ENCODE measurements around the gene GFRA4.
A peak's percentile ranks its signal among the peaks of the same experiment; 100 is the strongest.

GFRA4 gene

GRCh38 chr20:3670945-3671344 lies 7.7 kb upstream of the GFRA4 start:
- peaks cover 5% of the 10 kb centered on the region for H3K27me3 ChIP-seq (ENCODE audit: low read depth, low read length)
- H3K4me3 ChIP-seq (ENCODE audit: low read depth in 1 of 2, low read length in 2 of 2): no peak overlapping the region
- no peaks in the 10 kb centered on the region for H3K9me3 ChIP-seq (ENCODE audit: control insufficient read depth in 1 of 2, low read length in 2 of 2)
- peaks cover 0 to 10% of the 10 kb centered on the region in 2 donors for H3K4me1 ChIP-seq (ENCODE audit: control insufficient read depth in 1 of 2, insufficient read depth in 2 of 2, low read length in 2 of 2)
- no peak overlapping the region for H3K27ac ChIP-seq (ENCODE audit: low read length)
- H3K36me3 ChIP-seq (ENCODE audit: control insufficient read depth in 1 of 2, insufficient read depth in 2 of 2, low read length in 2 of 2): peaks cover 0 to 28% of the 10 kb centered on the region in 2 donors

- H3K9me3 ChIP-seq (ENCODE audit: control insufficient read depth in 1 of 2, low read length in 2 of 2): no peaks in the 10 kb centered on the region
- peaks cover 0 to 10% of the 10 kb centered on the region in 2 donors for H3K4me1 ChIP-seq (ENCODE audit: control insufficient read depth in 1 of 2, insufficient read depth in 2 of 2, low read length in 2 of 2)
- peaks cover 0 to 28% of the 10 kb centered on the region in 2 donors for H3K36me3 ChIP-seq (ENCODE audit: control insufficient read depth in 1 of 2, insufficient read depth in 2 of 2, low read length in 2 of 2)
- peaks cover 5% of the 10 kb centered on the region for H3K27me3 ChIP-seq (ENCODE audit: low read depth, low read length)
- H3K27ac ChIP-seq (ENCODE audit: low read length): no peak overlapping the region
- H3K4me3 ChIP-seq (ENCODE audit: low read depth in 1 of 2, low read length in 2 of 2): no peak overlapping the region
Observed at GRCh38 chr20:3670511-3670910, 7.3 kb upstream of the GFRA4 start.

GRCh38 chr20:3669710-3670367 lies 6.6 kb upstream of the GFRA4 start:
- no peaks in the 10 kb centered on the region for H3K9me3 ChIP-seq (ENCODE audit: control insufficient read depth in 1 of 2, low read length in 2 of 2)
- H3K27me3 ChIP-seq (ENCODE audit: low read depth, low read length): peaks cover 5% of the 10 kb centered on the region
- no peak overlapping the region for H3K4me3 ChIP-seq (ENCODE audit: low read depth in 1 of 2, low read length in 2 of 2)
- H3K36me3 ChIP-seq (ENCODE audit: control insufficient read depth in 1 of 2, insufficient read depth in 2 of 2, low read length in 2 of 2): peaks cover 0 to 26% of the 10 kb centered on the region in 2 donors
- peaks cover 0 to 10% of the 10 kb centered on the region in 2 donors for H3K4me1 ChIP-seq (ENCODE audit: control insufficient read depth in 1 of 2, insufficient read depth in 2 of 2, low read length in 2 of 2)
- no peak overlapping the region for H3K27ac ChIP-seq (ENCODE audit: low read length)

- Histone ChIP-seq H3K4me3 (ENCODE audit: low read depth in 1 of 2, low read length in 2 of 2) (no peak overlapping the region), H3K36me3 (ENCODE audit: control insufficient read depth in 1 of 2, insufficient read depth in 2 of 2, low read length in 2 of 2) (peaks cover 0 to 14% of the 10 kb centered on the region in 2 donors), H3K27ac (ENCODE audit: low read length) (no peak overlapping the region), H3K9me3 (ENCODE audit: control insufficient read depth in 1 of 2, low read length in 2 of 2) (no peaks in the 10 kb centered on the region), H3K27me3 (ENCODE audit: low read depth, low read length) (peaks cover 5% of the 10 kb centered on the region), H3K4me1 (ENCODE audit: control insufficient read depth in 1 of 2, insufficient read depth in 2 of 2, low read length in 2 of 2) (peaks cover 0 to 7% of the 10 kb centered on the region in 2 donors)
Observed at GRCh38 chr20:3667434-3668037, 4.3 kb upstream of the GFRA4 start.

- Histone ChIP-seq H3K4me1 (ENCODE audit: control insufficient read depth in 1 of 2, insufficient read depth in 2 of 2, low read length in 2 of 2) (peaks cover 0 to 16% of the 10 kb centered on the region in 2 donors), H3K36me3 (ENCODE audit: control insufficient read depth in 1 of 2, insufficient read depth in 2 of 2, low read length in 2 of 2) (peaks cover 0 to 5% of the 10 kb centered on the region in 2 donors), H3K27me3 (ENCODE audit: low read depth, low read length) (peaks cover 17% of the 10 kb centered on the region), H3K27ac (ENCODE audit: low read length) (no peak overlapping the region), H3K9me3 (ENCODE audit: control insufficient read depth in 1 of 2, low read length in 2 of 2) (no peaks in the 10 kb centered on the region), H3K4me3 (ENCODE audit: low read depth in 1 of 2, low read length in 2 of 2) (no peak overlapping the region)
Observed at GRCh38 chr20:3663858-3664257, 659 bp upstream of the GFRA4 start.

GRCh38 chr20:3661814-3662665 lies 1.2 kb downstream of the GFRA4 start:
- no peaks in the 10 kb centered on the region for H3K36me3 ChIP-seq (ENCODE audit: control insufficient read depth in 1 of 2, insufficient read depth in 2 of 2, low read length in 2 of 2)
- H3K4me1 ChIP-seq (ENCODE audit: control insufficient read depth in 1 of 2, insufficient read depth in 2 of 2, low read length in 2 of 2): peaks cover 0 to 16% of the 10 kb centered on the region in 2 donors
- no peak overlapping the region for H3K27ac ChIP-seq (ENCODE audit: low read length)
- no peaks in the 10 kb centered on the region for H3K9me3 ChIP-seq (ENCODE audit: control insufficient read depth in 1 of 2, low read length in 2 of 2)
- H3K27me3 ChIP-seq (ENCODE audit: low read depth, low read length): peaks cover 17% of the 10 kb centered on the region
- H3K4me3 ChIP-seq (ENCODE audit: low read depth in 1 of 2, low read length in 2 of 2): no peak overlapping the region

GRCh38 chr20:3661060-3661813 lies 2.0 kb downstream of the GFRA4 start:
- H3K4me3 ChIP-seq (ENCODE audit: low read depth in 1 of 2, low read length in 2 of 2): peak overlapping the region in 1 of 2 donors; percentile 32
- no peaks in the 10 kb centered on the region for H3K9me3 ChIP-seq (ENCODE audit: control insufficient read depth in 1 of 2, low read length in 2 of 2)
- H3K27me3 ChIP-seq (ENCODE audit: low read depth, low read length): peaks cover 17% of the 10 kb centered on the region
- H3K27ac ChIP-seq (ENCODE audit: low read length): no peak overlapping the region
- H3K4me1 ChIP-seq (ENCODE audit: control insufficient read depth in 1 of 2, insufficient read depth in 2 of 2, low read length in 2 of 2): peaks cover 0 to 12% of the 10 kb centered on the region in 2 donors
- H3K36me3 ChIP-seq (ENCODE audit: control insufficient read depth in 1 of 2, insufficient read depth in 2 of 2, low read length in 2 of 2): no peaks in the 10 kb centered on the region

- Histone ChIP-seq H3K36me3 (ENCODE audit: control insufficient read depth in 1 of 2, insufficient read depth in 2 of 2, low read length in 2 of 2) (no peaks in the 10 kb centered on the region), H3K4me1 (ENCODE audit: control insufficient read depth in 1 of 2, insufficient read depth in 2 of 2, low read length in 2 of 2) (peaks cover 0 to 9% of the 10 kb centered on the region in 2 donors), H3K27ac (ENCODE audit: low read length) (no peak overlapping the region), H3K4me3 (ENCODE audit: low read depth in 1 of 2, low read length in 2 of 2) (peak overlapping the region in 1 of 2 donors; percentile 32), H3K9me3 (ENCODE audit: control insufficient read depth in 1 of 2, low read length in 2 of 2) (no peaks in the 10 kb centered on the region), H3K27me3 (ENCODE audit: low read depth, low read length) (peaks cover 17% of the 10 kb centered on the region)
Observed at GRCh38 chr20:3660262-3661059, 2.7 kb downstream of the GFRA4 start.

GRCh38 chr20:3659492-3660261 lies 3.5 kb downstream of the GFRA4 start:
- peaks cover 17% of the 10 kb centered on the region for H3K27me3 ChIP-seq (ENCODE audit: low read depth, low read length)
- no peak overlapping the region for H3K4me3 ChIP-seq (ENCODE audit: low read depth in 1 of 2, low read length in 2 of 2)

More at GRCh38 chr20:3659492-3660261, 3.5 kb downstream of the GFRA4 start:
- Histone ChIP-seq H3K9me3 (ENCODE audit: control insufficient read depth in 1 of 2, low read length in 2 of 2) (no peaks in the 10 kb centered on the region), H3K36me3 (ENCODE audit: control insufficient read depth in 1 of 2, insufficient read depth in 2 of 2, low read length in 2 of 2) (no peaks in the 10 kb centered on the region), H3K27ac (ENCODE audit: low read length) (no peak overlapping the region), H3K4me1 (ENCODE audit: control insufficient read depth in 1 of 2, insufficient read depth in 2 of 2, low read length in 2 of 2) (peaks cover 0 to 9% of the 10 kb centered on the region in 2 donors)
